Measurements from ENCODE around the gene DENND2A. TPM values are rescaled to one million over a fixed set of nuclear protein-coding genes. Genes with fewer than 3 reads are reported as not detected.
"Not testable (repeated sequence)": the region's sequence is repeated elsewhere in the genome, so short reads cannot be mapped to it uniquely, and the experiment has no call there.

The DENND2A gene
- total and polyA plus RNA-seq, 11 donors = 4.6 to 17.9 (median 10.0) TPM

- Histone ChIP-seq H3K4me1 (no peaks in the 10 kb centered on the region), H3K4me3 (no peak overlapping the region), H3K27ac (no peak overlapping the region), H3K9me3 (no peaks in the 10 kb centered on the region), H3K27me3 (no peaks in the 10 kb centered on the region), H3K36me3 (peaks cover 0 to 93% (median 32%) of the 10 kb centered on the region in 9 donors)
- no peak for DNase-seq
- intact Hi-C loops (cut with DNase I) = no loop called here
- no peak for ATAC-seq
- WGBS, 4 donors = 88 to 95% (median 93%) methylated on average over 8 to 9 of the region's 9 CpGs
- TF ChIP-seq POLR2A (IDR thresholded peaks at IDR 0.05) = no peak
These were observed 81.2 kb downstream of the DENND2A start for GRCh38 chr7:140559410-140559809.

- DNase-seq (peak in 1 of 5 donors; percentile 15), ATAC-seq (no peak)
- no peaks in the 10 kb centered on the region for H3K27me3 ChIP-seq
- no peaks in the 10 kb centered on the region for H3K9me3 ChIP-seq
- no peak overlapping the region for H3K4me3 ChIP-seq
- TF ChIP-seq CTCF (IDR thresholded peaks at IDR 0.05) = no peak
- no peak for TF ChIP-seq POLR2A (IDR thresholded peaks at IDR 0.05)
- no peak overlapping the region for H3K27ac ChIP-seq
- H3K4me1 ChIP-seq = no peaks in the 10 kb centered on the region
- WGBS, 4 donors = 91 to 94% (median 93%) methylated on average over 13 of the region's 13 CpGs
- intact Hi-C loops (cut with DNase I) = no loop called here
- H3K36me3 ChIP-seq = peaks cover 0 to 87% (median 38%) of the 10 kb centered on the region in 9 donors
These were observed 82.6 kb downstream of the DENND2A start for GRCh38 chr7:140557809-140558518.

- 93 to 99% (median 97%) methylated on average over 6 of the region's 6 CpGs for WGBS, 4 donors
- DNase-seq (no peak), ATAC-seq (no peak)
- Histone ChIP-seq H3K27me3 (no peaks in the 10 kb centered on the region), H3K36me3 (peaks cover 0 to 84% (median 38%) of the 10 kb centered on the region in 9 donors), H3K4me1 (peaks cover 0 to 2% (median under 1%) of the 10 kb centered on the region in 12 donors), H3K4me3 (no peak overlapping the region), H3K27ac (no peak overlapping the region), H3K9me3 (no peaks in the 10 kb centered on the region)
- intact Hi-C loops (cut with DNase I) = no loop called here
- TF ChIP-seq CTCF (IDR thresholded peaks at IDR 0.05) (no peak), POLR2A (IDR thresholded peaks at IDR 0.05) (no peak)
These were observed 83.5 kb downstream of the DENND2A start for GRCh38 chr7:140557069-140557468.

GRCh38 chr7:140553236-140553635, 87.4 kb downstream of the DENND2A start:
- not testable (repeated sequence) for DNase-seq

GRCh38 chr7:140552240-140552679, 88.4 kb downstream of the DENND2A start:
- H3K4me1 ChIP-seq = peaks cover 0 to 10% (median 1%) of the 10 kb centered on the region in 12 donors
- TF ChIP-seq POLR2A (IDR thresholded peaks at IDR 0.05) = no peak
- TF ChIP-seq CTCF (IDR thresholded peaks at IDR 0.05) = no peak
- no peak overlapping the region for H3K27ac ChIP-seq
- no peak for ATAC-seq
- no peaks in the 10 kb centered on the region for H3K27me3 ChIP-seq
- intact Hi-C loops (cut with DNase I) = no loop called here
- H3K36me3 ChIP-seq = peaks cover 0 to 59% (median 17%) of the 10 kb centered on the region in 9 donors
- no peaks in the 10 kb centered on the region for H3K9me3 ChIP-seq
- DNase-seq = no peak
- no peak overlapping the region for H3K4me3 ChIP-seq
- 95 to 97% (median 97%) methylated on average over 4 of the region's 4 CpGs for WGBS, 4 donors

More at GRCh38 chr7:140553236-140553635, 87.4 kb downstream of the DENND2A start:
- WGBS, 4 donors = 87 to 91% (median 90%) methylated on average over 10 of the region's 10 CpGs
- H3K27ac ChIP-seq; ATAC-seq; H3K4me1 ChIP-seq; H3K27me3 ChIP-seq; H3K9me3 ChIP-seq; intact Hi-C loops (cut with DNase I); H3K4me3 ChIP-seq: not testable (repeated sequence)
- peaks cover 0 to 58% (median 23%) of the 10 kb centered on the region in 9 donors for H3K36me3 ChIP-seq
